Measurements from ENCODE around the gene DNAAF1.
"Not testable (repeated sequence)": the region's sequence is repeated elsewhere in the genome, so short reads cannot be mapped to it uniquely, and the experiment has no call there.

DNAAF1 gene

GRCh38 chr16:84209989-84210388, 64.9 kb downstream of the DNAAF1 start:
- DNase-seq (ENCODE audit: low read depth), result no peak
- peak; percentile 7 for TF ChIP-seq CTCF (IDR thresholded peaks at IDR 0.05; ENCODE audit: low read length, missing control alignments)
- no peak overlapping the region for H3K4me3 ChIP-seq (replicated peaks; ENCODE audit: low read depth, low read length)

- no peak for TF ChIP-seq CTCF (IDR thresholded peaks at IDR 0.05; ENCODE audit: low read length, missing control alignments)
- no peak overlapping the region for H3K4me3 ChIP-seq (replicated peaks; ENCODE audit: low read depth, low read length)
- DNase-seq (ENCODE audit: low read depth), result no peak
Measured at GRCh38 chr16:84212154-84212553, 67.0 kb downstream of the DNAAF1 start.

- no peak for TF ChIP-seq CTCF (IDR thresholded peaks at IDR 0.05; ENCODE audit: low read length, missing control alignments)
- no peak overlapping the region for H3K4me3 ChIP-seq (replicated peaks; ENCODE audit: low read depth, low read length)
- no peak for DNase-seq (ENCODE audit: low read depth)
Measured at GRCh38 chr16:84212631-84213030, 67.5 kb downstream of the DNAAF1 start.

GRCh38 chr16:84214451-84215066, 69.5 kb downstream of the DNAAF1 start:
- no peak for TF ChIP-seq CTCF (IDR thresholded peaks at IDR 0.05; ENCODE audit: low read length, missing control alignments)
- no peak overlapping the region for H3K4me3 ChIP-seq (replicated peaks; ENCODE audit: low read depth, low read length)
- DNase-seq (ENCODE audit: low read depth), result no peak

GRCh38 chr16:84215531-84215930, 70.4 kb downstream of the DNAAF1 start:
- no peak overlapping the region for H3K4me3 ChIP-seq (replicated peaks; ENCODE audit: low read depth, low read length)
- DNase-seq (ENCODE audit: low read depth), result no peak
- TF ChIP-seq CTCF (IDR thresholded peaks at IDR 0.05; ENCODE audit: low read length, missing control alignments), result no peak

GRCh38 chr16:84216144-84216543, 71.0 kb downstream of the DNAAF1 start:
- not testable (repeated sequence) for H3K4me3 ChIP-seq (replicated peaks; ENCODE audit: low read depth, low read length); DNase-seq (ENCODE audit: low read depth)

- H3K4me3 ChIP-seq (replicated peaks; ENCODE audit: low read depth, low read length), result no peak overlapping the region
- no peak for DNase-seq (ENCODE audit: low read depth)
- no peak for TF ChIP-seq CTCF (IDR thresholded peaks at IDR 0.05; ENCODE audit: low read length, missing control alignments)
Measured at GRCh38 chr16:84218176-84218823, 73.2 kb downstream of the DNAAF1 start.
